ENCODE data around the gene SUFU.

SUFU gene

DNA sequence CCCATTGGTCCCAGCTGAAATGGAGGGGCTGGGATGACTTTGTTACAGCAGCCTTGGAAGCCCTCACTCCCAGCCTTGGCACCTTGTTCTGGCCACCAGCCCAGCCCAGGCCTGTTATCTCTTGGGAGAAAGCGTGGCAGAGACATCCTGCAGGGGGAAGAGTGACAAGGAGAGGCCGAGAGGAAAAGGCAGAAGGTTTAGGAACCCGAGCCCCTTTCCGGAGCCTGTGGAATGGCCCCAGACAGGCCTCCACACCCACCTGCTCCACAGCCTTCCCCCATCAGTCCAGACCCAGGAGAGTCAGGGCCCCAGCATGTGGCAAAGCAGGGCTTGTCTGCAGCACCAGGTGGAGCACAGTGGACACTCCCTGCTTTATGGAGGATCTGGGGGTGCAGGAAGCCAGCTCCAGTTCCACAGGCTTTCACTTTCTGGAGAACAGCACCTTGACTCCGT, 116.4 kb downstream of the SUFU start:
- DNase-seq = no peak

- no peak for DNase-seq
Measured at GRCh38 chr10:102620591-102621442, 117.0 kb downstream of the SUFU start.

DNA sequence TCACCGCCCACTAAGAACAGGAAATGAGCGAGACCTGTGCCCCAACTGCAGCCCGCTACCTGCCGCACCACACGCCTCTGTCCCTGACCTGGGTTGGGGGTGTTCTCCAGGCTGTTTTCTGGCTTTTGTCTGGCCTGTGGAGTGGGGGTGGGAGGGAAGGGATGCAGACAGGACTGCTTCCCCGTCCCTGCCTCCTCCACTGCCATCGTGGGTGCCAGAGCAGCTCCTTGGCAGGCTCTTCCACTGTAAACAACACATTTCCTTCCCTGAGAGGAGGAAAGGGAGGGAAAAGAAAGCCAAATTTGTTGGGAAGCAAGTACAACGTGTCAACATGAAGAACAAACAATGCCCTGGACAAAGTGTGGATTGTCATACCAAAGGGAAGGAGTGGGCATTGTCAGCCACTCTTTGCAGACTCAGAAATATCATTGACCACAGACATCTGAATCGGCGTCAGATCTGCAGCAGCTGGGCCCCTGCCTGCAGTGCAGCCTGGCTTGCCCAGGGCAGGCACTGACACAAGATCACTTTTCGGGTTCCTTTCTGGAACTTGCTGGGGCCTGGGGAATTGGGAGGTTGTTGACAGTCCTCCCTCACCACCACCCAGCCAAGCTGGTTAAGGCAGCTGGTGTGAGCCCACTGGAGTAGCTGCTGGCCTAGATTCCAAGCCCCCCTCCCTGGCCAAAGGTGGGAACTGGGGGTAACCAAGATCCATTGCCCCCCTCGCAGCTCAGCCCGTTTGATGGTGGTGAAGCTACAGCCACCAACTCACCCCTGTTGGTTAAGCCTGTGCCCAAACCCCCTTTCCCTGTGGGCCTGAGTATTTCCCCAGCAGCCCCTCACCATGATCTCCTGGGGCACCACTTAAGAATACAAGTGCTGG, 117.9 kb downstream of the SUFU start:
- no peak for DNase-seq

DNA sequence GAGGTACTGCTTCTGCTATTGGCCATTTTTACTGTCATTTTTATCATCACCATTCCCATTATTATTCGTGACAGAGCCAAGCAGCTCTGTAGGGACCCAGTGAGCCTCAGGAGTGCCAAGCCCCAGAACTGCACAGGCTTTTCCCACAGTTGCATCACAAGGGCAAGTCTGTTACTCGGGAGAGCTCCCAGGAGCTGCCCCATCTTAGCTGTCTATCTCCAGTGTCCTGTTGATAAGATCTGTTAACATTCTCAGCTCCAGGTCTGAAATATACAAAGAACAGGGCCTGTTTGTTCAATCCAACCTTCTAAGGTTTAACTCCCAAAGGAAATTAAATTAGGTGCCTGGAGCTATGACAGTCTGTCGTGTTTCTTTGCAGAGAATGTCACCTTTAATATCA, 120.3 kb downstream of the SUFU start:
- DNase-seq = no peak

- no peak for DNase-seq
Measured at GRCh38 chr10:102624751-102625645, 121.2 kb downstream of the SUFU start.

DNA sequence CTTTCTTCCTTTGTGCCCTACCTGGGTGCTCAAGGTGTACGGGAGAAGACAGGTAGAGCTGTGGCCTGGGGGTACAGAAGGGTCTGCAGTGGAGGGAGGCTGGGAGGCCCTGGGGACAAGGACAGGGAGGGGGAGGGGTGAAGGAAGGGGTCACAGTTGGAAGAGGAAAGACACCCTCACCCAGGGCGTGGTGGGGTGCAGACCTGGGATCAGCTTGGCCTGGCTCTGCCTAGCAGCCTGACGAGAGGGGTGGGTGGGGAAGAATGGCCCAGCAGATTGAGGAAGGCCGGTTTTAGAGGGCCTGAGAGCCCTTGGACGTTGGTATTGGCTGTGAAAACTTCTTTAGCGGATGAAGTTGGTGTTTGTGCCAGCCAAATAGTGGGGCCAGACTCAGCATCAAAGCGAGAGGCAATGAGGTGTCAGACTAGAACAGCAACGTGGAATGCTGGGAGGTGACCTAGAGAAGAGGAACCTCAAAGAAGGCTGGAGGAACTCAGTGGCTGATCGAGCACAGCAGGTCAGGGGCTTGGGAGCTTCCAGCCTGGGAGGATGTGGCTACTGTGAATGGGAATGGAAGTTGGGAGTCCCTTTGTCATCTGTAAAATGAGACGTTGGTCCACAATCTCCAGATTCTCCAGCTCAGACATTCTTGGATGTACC, 122.4 kb downstream of the SUFU start:
- DNase-seq = peak; percentile 14 to 34

DNA sequence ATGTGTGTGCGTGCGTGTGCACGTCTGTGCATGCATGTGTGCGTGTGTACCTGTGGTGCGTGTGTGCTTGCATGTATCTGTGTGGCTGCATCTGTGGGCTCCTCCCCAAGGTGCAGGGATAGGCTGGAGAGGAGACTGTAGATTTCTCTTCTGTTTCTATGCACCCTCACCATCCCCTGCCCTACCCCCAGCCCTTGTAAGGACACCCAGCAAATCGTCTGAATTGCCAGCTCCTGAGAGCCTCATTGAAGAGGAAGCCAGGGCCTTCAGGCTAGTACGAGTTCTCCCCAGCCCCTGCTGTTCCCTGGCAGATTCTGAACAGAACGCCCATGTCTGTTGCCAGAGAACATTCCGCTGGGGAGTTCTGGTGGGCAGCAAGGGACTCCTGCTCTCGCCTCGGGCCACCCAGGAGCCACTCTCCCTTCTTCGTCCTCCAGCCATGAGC, 123.5 kb downstream of the SUFU start:
- DNase-seq = no peak

GRCh38 chr10:102627736-102628293, 124.0 kb downstream of the SUFU start:
- no peak for DNase-seq

- DNase-seq = no peak
Measured at GRCh38 chr10:102628451-102628911, 124.7 kb downstream of the SUFU start.

DNA sequence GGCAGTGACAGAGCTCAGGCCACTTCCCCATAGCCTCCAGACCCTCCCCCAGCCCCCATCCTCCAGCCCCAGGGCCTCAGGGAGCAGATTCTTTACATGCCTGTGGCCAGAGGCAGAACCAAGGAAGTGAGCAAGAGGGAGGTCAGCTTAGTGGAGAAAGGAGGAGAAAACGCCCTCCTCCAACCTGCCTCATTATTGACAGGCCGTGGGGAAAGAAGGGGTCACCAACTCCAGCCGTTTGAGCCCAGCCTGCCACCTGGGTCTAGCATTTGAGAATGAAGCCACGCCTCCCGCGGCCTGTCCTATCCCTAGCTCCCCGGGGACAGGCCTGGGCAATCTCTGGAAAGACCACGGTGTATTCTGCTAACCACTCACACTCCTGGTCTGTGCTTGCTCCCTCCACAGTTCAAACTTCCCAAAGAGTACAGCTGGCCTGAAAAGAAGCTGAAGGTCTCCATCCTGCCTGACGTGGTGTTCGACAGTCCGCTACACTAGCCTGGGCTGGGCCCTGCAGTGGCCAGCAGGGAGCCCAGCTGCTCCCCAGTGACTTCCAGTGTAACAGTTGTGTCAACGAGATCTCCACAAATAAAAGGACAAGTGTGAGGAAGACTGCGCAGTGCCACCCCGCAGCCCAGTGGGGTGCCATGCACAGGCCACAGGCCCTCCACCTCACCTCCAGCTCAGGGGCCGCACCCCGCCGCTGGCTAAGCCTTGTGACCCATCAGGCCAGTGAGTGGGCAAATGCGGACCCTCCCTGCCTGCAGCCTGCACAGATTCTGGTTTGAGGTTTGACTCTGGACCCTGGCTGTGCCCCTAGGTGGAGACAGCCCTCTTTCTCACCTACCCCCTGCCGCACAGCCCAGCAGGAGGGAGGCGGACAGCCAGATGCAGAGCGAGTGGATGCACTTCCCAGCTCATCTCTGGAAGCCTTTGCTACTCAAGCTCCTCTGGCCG, 126.2 kb downstream of the SUFU start:
- no peak for DNase-seq

DNA sequence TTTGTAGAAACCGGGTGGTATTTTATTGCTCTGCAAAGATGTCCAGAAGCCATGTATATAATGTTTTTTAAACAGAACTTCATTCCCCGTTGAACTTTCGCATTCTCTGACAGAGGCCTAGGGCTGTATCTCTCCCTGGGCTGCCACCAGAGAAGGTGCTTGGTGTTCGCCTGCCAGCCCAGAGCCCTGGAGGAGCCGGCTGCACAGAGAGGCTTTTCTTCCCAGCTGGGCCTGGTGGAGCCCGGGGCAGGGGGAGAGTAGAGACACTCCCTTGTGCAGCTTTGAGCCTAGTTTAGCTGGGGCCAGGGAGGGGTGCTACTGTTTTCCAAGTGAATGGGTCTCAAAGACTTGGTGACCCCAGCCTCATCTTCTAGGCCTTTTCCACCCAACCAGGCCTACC, 126.9 kb downstream of the SUFU start:
- no peak for DNase-seq

DNA sequence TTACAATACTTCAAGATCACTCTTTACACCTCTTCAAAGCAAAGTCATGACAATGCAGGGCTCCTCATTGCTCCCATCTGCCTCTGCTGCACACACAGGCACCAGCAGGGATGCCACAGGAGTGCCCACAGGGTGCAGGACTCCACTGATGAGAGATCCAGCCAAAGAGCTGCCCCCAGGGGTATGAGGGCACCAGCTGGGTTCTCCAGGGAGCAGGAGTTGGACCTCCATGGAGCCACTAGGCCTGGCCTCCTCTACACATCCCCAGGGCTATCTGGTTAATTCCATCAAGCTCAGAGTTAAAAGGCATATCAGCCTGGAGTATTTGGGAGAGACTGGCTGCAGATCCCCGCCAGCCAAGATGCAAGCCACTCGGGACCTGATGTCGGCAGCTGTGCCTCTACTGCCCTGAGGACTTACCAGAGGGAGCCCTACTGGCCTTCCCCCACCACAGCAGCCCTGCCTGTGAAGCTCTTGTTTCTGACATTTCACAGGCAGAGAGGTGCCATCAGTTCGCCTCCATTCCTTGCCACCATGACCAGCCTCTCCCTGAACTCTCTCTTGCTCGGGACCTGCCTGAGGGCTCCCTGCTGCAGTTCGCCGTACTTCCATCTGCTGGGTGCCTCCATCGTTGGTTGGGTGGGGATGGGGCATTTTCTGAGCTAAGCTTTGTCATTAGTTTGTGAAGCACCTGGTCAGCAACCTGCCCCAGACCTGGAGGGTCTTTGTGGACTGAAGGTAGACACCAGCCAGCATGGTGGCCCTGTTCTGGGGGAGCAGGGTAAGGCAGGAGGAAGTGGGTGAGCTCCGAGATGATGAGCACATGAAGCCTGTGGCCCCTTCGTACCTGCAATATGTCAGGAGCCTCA, 128.0 kb downstream of the SUFU start:
- DNase-seq = no peak

DNA sequence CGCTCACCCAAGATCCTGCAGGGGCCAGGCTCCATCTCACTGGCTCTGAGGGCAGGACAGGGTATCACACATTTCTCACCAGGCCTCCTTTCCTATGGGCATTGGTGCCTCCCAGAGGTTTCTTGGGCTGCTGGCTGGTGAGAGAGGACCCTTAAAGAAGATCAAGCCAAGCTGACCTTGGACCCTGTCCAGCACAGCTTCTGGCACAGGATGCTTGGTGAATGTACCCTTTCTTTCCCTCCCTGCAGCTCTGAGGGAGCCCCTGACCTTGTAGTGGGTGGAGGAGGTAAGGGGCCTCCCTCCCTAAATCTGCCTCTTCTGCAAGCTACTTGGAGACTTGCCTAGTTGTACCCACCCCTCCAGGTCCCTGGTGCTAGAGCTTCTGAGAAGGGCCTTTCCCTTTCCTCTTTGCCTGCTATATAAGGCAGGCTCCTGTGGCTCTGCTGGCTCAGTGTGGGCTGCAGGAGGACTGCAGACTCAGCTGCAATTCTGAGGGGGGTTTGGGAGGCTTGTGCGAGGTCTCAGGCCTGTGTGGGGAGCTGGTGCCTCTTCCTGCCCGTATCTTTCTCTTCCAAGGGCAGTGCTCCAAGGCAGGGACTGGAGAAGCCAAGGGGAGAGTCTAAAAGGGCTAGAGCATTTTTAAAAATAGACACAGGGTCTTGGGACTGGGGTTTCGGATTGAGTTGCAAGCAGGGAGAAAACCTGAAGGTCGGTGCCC, 128.8 kb downstream of the SUFU start:
- peak; percentile 46 to 68 for DNase-seq

DNA sequence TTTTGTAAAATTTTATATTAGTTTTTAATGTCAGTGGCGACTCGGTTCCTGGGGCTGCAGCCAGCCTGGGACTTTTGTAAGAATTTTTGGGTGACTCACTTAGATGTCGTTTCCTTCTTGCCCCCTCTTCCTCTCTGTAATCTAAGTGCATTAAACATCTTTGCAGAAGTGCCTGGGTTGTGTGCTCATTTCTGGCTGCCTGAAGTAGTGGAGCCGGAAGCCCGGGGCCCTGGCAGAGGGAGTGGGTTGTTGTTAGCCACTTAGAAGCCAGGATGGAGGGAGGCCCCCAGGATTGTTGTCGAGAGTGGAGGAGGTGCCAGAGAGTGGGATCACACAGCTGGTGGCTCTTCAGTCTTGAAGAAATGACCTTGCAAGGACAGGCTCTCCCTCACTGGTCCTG, 129.5 kb downstream of the SUFU start:
- peak; percentile 96 for DNase-seq

DNA sequence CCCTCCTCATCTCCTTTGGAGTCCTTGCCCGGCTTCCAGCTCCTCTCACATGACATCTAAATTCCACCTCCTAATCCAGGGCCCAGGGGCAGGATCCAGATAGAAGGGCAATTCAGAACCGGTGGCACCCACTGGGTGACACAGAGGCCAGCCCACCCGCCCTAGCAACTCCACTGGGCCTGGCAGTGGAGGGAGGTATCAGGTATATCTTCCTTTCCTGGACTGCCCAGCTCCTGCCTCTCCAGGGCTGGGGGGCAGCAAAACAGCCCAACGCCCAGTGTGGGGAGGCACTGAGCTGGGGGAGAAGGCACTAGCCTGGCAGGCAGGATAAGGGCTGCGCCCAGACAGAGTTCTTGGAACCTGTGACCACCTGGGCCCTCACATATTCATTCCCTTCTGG, 130.1 kb downstream of the SUFU start:
- no peak for DNase-seq

DNA sequence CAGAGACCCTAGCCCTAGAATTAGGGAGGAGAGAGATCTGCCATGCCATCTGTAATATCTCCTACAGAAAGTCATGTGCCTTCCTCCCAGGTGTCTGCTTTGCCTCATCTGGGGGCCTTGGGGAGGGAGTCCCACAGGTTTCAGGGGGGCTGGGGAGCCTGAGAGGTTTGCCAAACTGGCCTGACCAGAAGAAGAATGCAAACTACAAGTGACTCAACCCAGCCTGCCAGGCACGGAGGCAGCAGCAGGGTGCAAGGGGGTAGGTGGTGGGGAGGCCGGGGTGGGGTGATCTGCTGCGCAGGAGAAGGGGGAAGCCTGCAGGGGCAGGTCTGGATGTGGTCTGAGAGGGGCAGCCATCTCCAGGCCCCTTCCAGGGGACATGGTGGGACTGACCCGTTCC, 130.9 kb downstream of the SUFU start:
- DNase-seq = peak in 1 of 2 donors; percentile 22

DNA sequence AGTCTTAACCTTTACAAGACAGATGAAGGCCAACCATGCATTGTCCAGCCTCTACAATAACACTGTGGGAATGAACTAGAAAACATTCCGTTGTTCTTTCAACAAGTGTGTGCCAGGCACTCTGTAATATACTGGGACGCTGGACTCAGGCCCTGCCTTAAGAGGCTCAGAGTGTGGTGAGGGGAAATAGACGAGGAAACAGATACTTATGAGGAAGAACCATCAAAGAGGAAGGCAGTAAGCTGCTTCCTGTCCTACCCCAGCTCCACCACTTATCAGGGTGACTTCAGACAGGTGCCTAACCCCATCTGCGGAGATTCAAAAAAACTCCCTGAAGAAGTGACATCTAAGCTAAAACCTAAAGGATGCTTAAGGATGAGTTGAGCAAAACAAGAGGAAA, 131.6 kb downstream of the SUFU start:
- DNase-seq = peak; percentile 40 to 49

DNA sequence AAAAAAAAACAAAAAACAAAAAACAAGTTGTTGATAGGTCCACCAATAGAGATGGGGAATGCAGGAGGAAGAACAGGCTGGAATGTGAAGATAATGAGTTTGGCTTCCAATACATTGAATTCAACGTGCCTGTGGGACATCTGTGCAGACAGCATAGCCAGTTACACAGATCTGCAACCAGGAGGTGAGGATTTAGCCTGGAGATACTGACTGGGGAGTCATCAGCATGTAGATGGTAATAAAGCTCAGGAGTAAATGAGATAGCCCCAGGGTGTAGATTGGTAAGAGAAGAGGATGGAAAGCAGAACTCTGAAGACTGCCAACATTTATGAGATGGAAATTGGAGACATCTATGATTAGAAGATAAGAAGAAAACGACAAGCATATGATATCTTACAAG, 135.8 kb downstream of the SUFU start:
- no peak for DNase-seq

- DNase-seq = no peak
Measured at GRCh38 chr10:102641402-102641801, 137.6 kb downstream of the SUFU start.

Measured in inflammatory macrophage (primary cell).